GM20431 (cell line): ENCODE measurements around the gene SAP130.
"Not testable (repeated sequence)": the region's sequence is repeated elsewhere in the genome, so short reads cannot be mapped to it uniquely, and the experiment has no call there.

Source experiments
- in situ Hi-C: fragments of 300-500 bp; cut with MseI, MboI; formaldehyde crosslinking; loops from one replicate; pipeline ENCODE4 v1.15.0; 2020; ENCODE audit warnings: low sequenced_read_pairs; ENCODE audit not compliant: unreplicated experiment

Gene SAP130

GRCh38 chr2:127957240-127957639, 70.6 kb downstream of the SAP130 start:
- in situ Hi-C loops = no loop called here

- in situ Hi-C loops = no loop called here
Measured at GRCh38 chr2:127954857-127955256, 73.0 kb downstream of the SAP130 start.

- in situ Hi-C loops = no loop called here
Measured at GRCh38 chr2:127953849-127954248, 74.0 kb downstream of the SAP130 start.

GRCh38 chr2:127953128-127953718, 74.6 kb downstream of the SAP130 start:
- in situ Hi-C loops = no loop called here

- in situ Hi-C loops = no loop called here
Measured at GRCh38 chr2:127951026-127951425, 76.8 kb downstream of the SAP130 start.

- in situ Hi-C loops = no loop called here
Measured at GRCh38 chr2:127950264-127950663, 77.6 kb downstream of the SAP130 start.

- in situ Hi-C loops = no loop called here
Measured at GRCh38 chr2:127945281-127945680, 82.6 kb downstream of the SAP130 start.

GRCh38 chr2:127943186-127943585, 84.7 kb downstream of the SAP130 start:
- in situ Hi-C loops = no loop called here

GRCh38 chr2:127942002-127942401, 85.9 kb downstream of the SAP130 start:
- in situ Hi-C loops = no loop called here

GRCh38 chr2:127941461-127941860, 86.4 kb downstream of the SAP130 start:
- in situ Hi-C loops = no loop called here

GRCh38 chr2:127940641-127941040, 87.2 kb downstream of the SAP130 start:
- in situ Hi-C loops = no loop called here

GRCh38 chr2:127935337-127935736, 92.5 kb downstream of the SAP130 start:
- in situ Hi-C loops = no loop called here

- in situ Hi-C loops = no loop called here
Measured at GRCh38 chr2:127932199-127932876, 95.5 kb downstream of the SAP130 start.

- in situ Hi-C loops = no loop called here
Measured at GRCh38 chr2:127929449-127929848, 98.4 kb downstream of the SAP130 start.

GRCh38 chr2:127927384-127927783, 100.5 kb downstream of the SAP130 start:
- in situ Hi-C loops = no loop called here

- in situ Hi-C loops = no loop called here
Measured at GRCh38 chr2:127917916-127918315, 109.9 kb downstream of the SAP130 start.

- in situ Hi-C loops = no loop called here
Measured at GRCh38 chr2:127913808-127914457, 113.9 kb downstream of the SAP130 start.

GRCh38 chr2:127911737-127912136, 116.1 kb downstream of the SAP130 start:
- in situ Hi-C loops = no loop called here

GRCh38 chr2:127910415-127910814, 117.4 kb downstream of the SAP130 start:
- in situ Hi-C loops = no loop called here

- in situ Hi-C loops = no loop called here
Measured at GRCh38 chr2:127909019-127909418, 118.8 kb downstream of the SAP130 start.

GRCh38 chr2:127907733-127908400, 120.0 kb downstream of the SAP130 start:
- in situ Hi-C loops = not testable (repeated sequence)
